ENCODE measurements around the gene CDH24. TPM values are rescaled to one million over a fixed set of nuclear protein-coding genes. Genes with fewer than 3 reads are reported as not detected.

The CDH24 gene
- total and polyA plus RNA-seq, 2 experiments from 2014 or later: 4.4 to 17.8 TPM

GRCh38 chr14:23041729-23042128, 15.6 kb downstream of the CDH24 start:
- peaks cover 13% of the 10 kb centered on the region for H3K4me1 Mint-ChIP-seq
- Histone ChIP-seq H3K9me2 (ENCODE audit: insufficient read depth) (no peaks in the 10 kb centered on the region), H3K4me1 (ENCODE audit: insufficient read depth) (no peaks in the 10 kb centered on the region), H3K27me3 (ENCODE audit: insufficient read depth) (no peaks in the 10 kb centered on the region), H2AFZ (no peak overlapping the region), H3F3A (replicated peaks; ENCODE audit: low read depth) (no peaks in the 10 kb centered on the region), H3K27ac (ENCODE audit: low read depth) (no peak overlapping the region), H3K4me3 (no peak overlapping the region), H3K36me3 (ENCODE audit: insufficient read depth) (no peaks in the 10 kb centered on the region), H4K20me1 (replicated peaks; ENCODE audit: insufficient read depth) (no peaks in the 10 kb centered on the region), H3K79me2 (replicated peaks; ENCODE audit: insufficient read depth) (no peaks in the 10 kb centered on the region), H3K4me2 (no peak overlapping the region)
- ATAC-seq (no peak), DNase-seq (ENCODE audit: low spot score) (no peak)
- no peaks in the 10 kb centered on the region for H3K36me3 Mint-ChIP-seq (ENCODE audit: low read depth)
- no peak overlapping the region for H3K27ac Mint-ChIP-seq
- no peak overlapping the region for H3K4me3 Mint-ChIP-seq
- H3K9me3 Mint-ChIP-seq: no peaks in the 10 kb centered on the region
- no peak for TF ChIP-seq ZNF114 (CRISPR knock-in tag; IDR thresholded peaks at IDR 0.05)
- TF ChIP-seq ZNF331 (CRISPR knock-in tag; IDR thresholded peaks at IDR 0.05; ENCODE audit: low read depth): no peak
- peaks cover 15% of the 10 kb centered on the region for H3K27me3 Mint-ChIP-seq (ENCODE audit: insufficient read depth, low read depth, poor library complexity)

- H3K4me1 Mint-ChIP-seq: peaks cover 17% of the 10 kb centered on the region
- no peaks in the 10 kb centered on the region for H3K36me3 Mint-ChIP-seq (ENCODE audit: low read depth)
- H3K4me3 Mint-ChIP-seq: no peak overlapping the region
- H3K27me3 ChIP-seq (ENCODE audit: insufficient read depth): no peaks in the 10 kb centered on the region
- DNase-seq (ENCODE audit: low spot score) (no peak), ATAC-seq (no peak)
- no peak overlapping the region for H2AFZ ChIP-seq
- no peak overlapping the region for H3K4me2 ChIP-seq
- H3K27me3 Mint-ChIP-seq (ENCODE audit: insufficient read depth, low read depth, poor library complexity): peaks cover 5% of the 10 kb centered on the region
- H3K9me2 ChIP-seq (ENCODE audit: insufficient read depth): 0 out of 2 replicates have a peak, but pooled peaks cover 4% of the 10 kb centered on the region
- no peaks in the 10 kb centered on the region; the same call in 1 of the 2 replicates for H3K4me1 ChIP-seq (ENCODE audit: insufficient read depth)
- no peak overlapping the region for H3K4me3 ChIP-seq
- H3K9me3 Mint-ChIP-seq: no peaks in the 10 kb centered on the region
- no peaks in the 10 kb centered on the region for H3K79me2 ChIP-seq (replicated peaks; ENCODE audit: insufficient read depth)
- no peaks in the 10 kb centered on the region for H4K20me1 ChIP-seq (replicated peaks; ENCODE audit: insufficient read depth)
- H3K27ac ChIP-seq (ENCODE audit: low read depth): no peak overlapping the region
- H3F3A ChIP-seq (replicated peaks; ENCODE audit: low read depth): no peaks in the 10 kb centered on the region
- no peak overlapping the region for H3K27ac Mint-ChIP-seq
- no peaks in the 10 kb centered on the region for H3K36me3 ChIP-seq (ENCODE audit: insufficient read depth)
- TF ChIP-seq CREB1 (CRISPR knock-in tag; IDR thresholded peaks at IDR 0.05; ENCODE audit: low read depth): no peak
- TF ChIP-seq ZNF331 (CRISPR knock-in tag; IDR thresholded peaks at IDR 0.05; ENCODE audit: low read depth): no peak
- TF ChIP-seq, protein P1, sequence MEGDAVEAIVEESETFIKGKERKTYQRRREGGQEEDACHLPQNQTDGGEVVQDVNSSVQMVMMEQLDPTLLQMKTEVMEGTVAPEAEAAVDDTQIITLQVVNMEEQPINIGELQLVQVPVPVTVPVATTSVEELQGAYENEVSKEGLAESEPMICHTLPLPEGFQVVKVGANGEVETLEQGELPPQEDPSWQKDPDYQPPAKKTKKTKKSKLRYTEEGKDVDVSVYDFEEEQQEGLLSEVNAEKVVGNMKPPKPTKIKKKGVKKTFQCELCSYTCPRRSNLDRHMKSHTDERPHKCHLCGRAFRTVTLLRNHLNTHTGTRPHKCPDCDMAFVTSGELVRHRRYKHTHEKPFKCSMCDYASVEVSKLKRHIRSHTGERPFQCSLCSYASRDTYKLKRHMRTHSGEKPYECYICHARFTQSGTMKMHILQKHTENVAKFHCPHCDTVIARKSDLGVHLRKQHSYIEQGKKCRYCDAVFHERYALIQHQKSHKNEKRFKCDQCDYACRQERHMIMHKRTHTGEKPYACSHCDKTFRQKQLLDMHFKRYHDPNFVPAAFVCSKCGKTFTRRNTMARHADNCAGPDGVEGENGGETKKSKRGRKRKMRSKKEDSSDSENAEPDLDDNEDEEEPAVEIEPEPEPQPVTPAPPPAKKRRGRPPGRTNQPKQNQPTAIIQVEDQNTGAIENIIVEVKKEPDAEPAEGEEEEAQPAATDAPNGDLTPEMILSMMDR (conservative IDR thresholded peaks at IDR 0.05; ENCODE audit: low read depth in 2 of 2): no peak
- TF ChIP-seq POLR2AphosphoS5 (IDR thresholded peaks at IDR 0.05; ENCODE audit: low read depth): no peak
- no peak for TF ChIP-seq EZH2phosphoT487 (IDR thresholded peaks at IDR 0.05; ENCODE audit: unreplicated experiment)
- TF ChIP-seq, protein P2, sequence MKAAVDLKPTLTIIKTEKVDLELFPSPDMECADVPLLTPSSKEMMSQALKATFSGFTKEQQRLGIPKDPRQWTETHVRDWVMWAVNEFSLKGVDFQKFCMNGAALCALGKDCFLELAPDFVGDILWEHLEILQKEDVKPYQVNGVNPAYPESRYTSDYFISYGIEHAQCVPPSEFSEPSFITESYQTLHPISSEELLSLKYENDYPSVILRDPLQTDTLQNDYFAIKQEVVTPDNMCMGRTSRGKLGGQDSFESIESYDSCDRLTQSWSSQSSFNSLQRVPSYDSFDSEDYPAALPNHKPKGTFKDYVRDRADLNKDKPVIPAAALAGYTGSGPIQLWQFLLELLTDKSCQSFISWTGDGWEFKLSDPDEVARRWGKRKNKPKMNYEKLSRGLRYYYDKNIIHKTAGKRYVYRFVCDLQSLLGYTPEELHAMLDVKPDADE (IDR thresholded peaks at IDR 0.05): no peak
- no peak for TF ChIP-seq ZNF462 (CRISPR knock-in tag; IDR thresholded peaks at IDR 0.05)
- no peak for TF ChIP-seq STAT1 (IDR thresholded peaks at IDR 0.05; ENCODE audit: unreplicated experiment)
- TF ChIP-seq JUNB (IDR thresholded peaks at IDR 0.05; ENCODE audit: unreplicated experiment): no peak
These were observed 17.2 kb downstream of the CDH24 start for GRCh38 chr14:23040100-23040499.
